MCF 10A (cell line): Measurements from ENCODE around the gene RAB3B. TPM values are rescaled to one million over a fixed set of nuclear protein-coding genes. Genes with fewer than 3 reads are reported as not detected.

Source experiments
- BruUV-seq: library from RNA; stranded (reverse); fragments of 400-500 nt; replicated peaks from 2 replicates; lab custom pipeline; 2021; lab: Mats Ljungman, UMichigan
- CTCF ChIA-PET: fragments of 300-600 bp; sonication (Branson Sonifier 250); formaldehyde crosslinking; extraction: SDS; loops from one replicate; lab custom pipeline; 2021; ENCODE audit warnings: antibody characterized with exemption, inconsistent platforms; lab: Yijun Ruan, JAX
- POLR2A ChIA-PET: fragments of 300-600, 350-650 bp; sonication (Branson Sonifier 250); formaldehyde crosslinking; extraction: SDS; loops from one replicate; lab custom pipeline; 2020; ENCODE audit warnings: antibody characterized with exemption, inconsistent platforms; lab: Yijun Ruan, JAX
- DNase-seq: peaks from one replicate; pipeline ENCODE4 v3.0.0-alpha.2; 2018; ENCODE audit not compliant: unreplicated experiment
- H3K27ac Mint-ChIP-seq: one replicate; pipeline ENCODE4 v1.8.0; 2022; ENCODE audit warnings: mild to moderate bottlenecking, low read depth, mixed read lengths; ENCODE audit not compliant: unreplicated experiment
- H3K27me3 Mint-ChIP-seq: one replicate; pipeline ENCODE4 v1.8.0; 2022; ENCODE audit warnings: mixed read lengths; ENCODE audit not compliant: insufficient read depth, unreplicated experiment
- H3K36me3 Mint-ChIP-seq: one replicate; pipeline ENCODE4 v1.8.0; 2022; ENCODE audit warnings: mild to moderate bottlenecking, moderate library complexity, mixed read lengths; ENCODE audit not compliant: insufficient read depth, unreplicated experiment
- H3K4me1 Mint-ChIP-seq: one replicate; pipeline ENCODE4 v1.8.0; 2022; ENCODE audit warnings: mixed read lengths; ENCODE audit not compliant: insufficient read depth, unreplicated experiment
- H3K4me3 Mint-ChIP-seq: one replicate; pipeline ENCODE4 v1.8.0; 2022; ENCODE audit warnings: mild to moderate bottlenecking, moderate library complexity, mixed read lengths; ENCODE audit not compliant: unreplicated experiment
- H3K9me3 Mint-ChIP-seq: one replicate; pipeline ENCODE4 v1.8.0; 2022; ENCODE audit warnings: mixed read lengths; ENCODE audit not compliant: unreplicated experiment
- intact Hi-C: fragments of 100-400 bp; cut with micrococcal nuclease; formaldehyde crosslinking; loops from 2 replicates; pipeline ENCODE4 v1.14.1; 2022
- total RNA-seq: library from RNA; stranded (reverse); gene quantifications from 2 replicates; pipeline ENCODE4 v1.2.3, GENCODE V29; 2022
- TF ChIP-seq, protein P1 (sequence below): fragments of 200-600 bp; IDR thresholded peaks from one replicate; pipeline ENCODE4 v1.8.0; 2022; ENCODE audit warnings: antibody characterized with exemption, mild to moderate bottlenecking; ENCODE audit not compliant: unreplicated experiment

RAB3B gene
- total RNA-seq, 1 experiment from 2014 or later: 0.05 TPM

DNA sequence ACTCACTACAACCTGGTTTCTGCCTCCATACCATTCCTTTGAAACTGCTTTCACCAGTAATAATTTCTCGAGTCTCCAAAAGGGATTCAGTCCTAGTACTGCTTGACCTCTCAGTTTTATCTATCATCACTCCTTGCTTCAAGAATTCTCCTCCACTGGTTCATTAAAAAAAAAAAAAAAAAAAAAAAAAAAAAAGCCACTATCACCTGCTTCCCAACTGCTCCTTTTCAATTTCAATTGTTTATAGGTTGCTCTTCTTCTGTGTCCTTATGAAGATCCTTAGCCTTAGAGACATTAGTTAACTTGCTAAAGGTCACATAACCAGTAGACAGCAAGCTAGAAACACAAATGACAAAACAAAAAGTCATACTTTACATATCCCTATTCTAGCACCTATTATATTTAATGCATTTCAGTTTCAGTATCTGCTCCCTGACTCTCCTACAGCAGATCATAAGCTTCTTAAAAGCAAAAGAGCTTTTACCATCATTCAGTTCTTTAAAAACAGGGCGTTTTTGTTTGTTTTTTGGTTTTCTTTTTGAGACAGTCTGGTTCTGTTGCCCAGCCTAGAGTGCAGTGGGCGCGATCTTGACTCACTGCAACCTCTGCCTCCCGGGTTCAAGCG lies 119.0 kb downstream of the RAB3B start:
- TF ChIP-seq, protein P1, sequence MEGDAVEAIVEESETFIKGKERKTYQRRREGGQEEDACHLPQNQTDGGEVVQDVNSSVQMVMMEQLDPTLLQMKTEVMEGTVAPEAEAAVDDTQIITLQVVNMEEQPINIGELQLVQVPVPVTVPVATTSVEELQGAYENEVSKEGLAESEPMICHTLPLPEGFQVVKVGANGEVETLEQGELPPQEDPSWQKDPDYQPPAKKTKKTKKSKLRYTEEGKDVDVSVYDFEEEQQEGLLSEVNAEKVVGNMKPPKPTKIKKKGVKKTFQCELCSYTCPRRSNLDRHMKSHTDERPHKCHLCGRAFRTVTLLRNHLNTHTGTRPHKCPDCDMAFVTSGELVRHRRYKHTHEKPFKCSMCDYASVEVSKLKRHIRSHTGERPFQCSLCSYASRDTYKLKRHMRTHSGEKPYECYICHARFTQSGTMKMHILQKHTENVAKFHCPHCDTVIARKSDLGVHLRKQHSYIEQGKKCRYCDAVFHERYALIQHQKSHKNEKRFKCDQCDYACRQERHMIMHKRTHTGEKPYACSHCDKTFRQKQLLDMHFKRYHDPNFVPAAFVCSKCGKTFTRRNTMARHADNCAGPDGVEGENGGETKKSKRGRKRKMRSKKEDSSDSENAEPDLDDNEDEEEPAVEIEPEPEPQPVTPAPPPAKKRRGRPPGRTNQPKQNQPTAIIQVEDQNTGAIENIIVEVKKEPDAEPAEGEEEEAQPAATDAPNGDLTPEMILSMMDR: no peak
- ChIA-PET CTCF (no interaction called here), POLR2A (interaction anchor here (0.8 to 1.1 kb wide), 3 partner anchors 12 to 184 kb away, joined by 3 read pairs; no protein-coding TSS in a partner anchor)
- no peaks in the 10 kb centered on the region for H3K9me3 Mint-ChIP-seq
- peaks cover 45% of the 10 kb centered on the region for H3K4me1 Mint-ChIP-seq
- no TSS peak for BruUV-seq
- H3K27ac Mint-ChIP-seq: peak overlapping the region; percentile 13
- no peak for DNase-seq
- intact Hi-C loops: no loop called here
- no peak overlapping the region for H3K4me3 Mint-ChIP-seq
- peaks cover 7% of the 10 kb centered on the region for H3K36me3 Mint-ChIP-seq
- no peaks in the 10 kb centered on the region for H3K27me3 Mint-ChIP-seq

DNA sequence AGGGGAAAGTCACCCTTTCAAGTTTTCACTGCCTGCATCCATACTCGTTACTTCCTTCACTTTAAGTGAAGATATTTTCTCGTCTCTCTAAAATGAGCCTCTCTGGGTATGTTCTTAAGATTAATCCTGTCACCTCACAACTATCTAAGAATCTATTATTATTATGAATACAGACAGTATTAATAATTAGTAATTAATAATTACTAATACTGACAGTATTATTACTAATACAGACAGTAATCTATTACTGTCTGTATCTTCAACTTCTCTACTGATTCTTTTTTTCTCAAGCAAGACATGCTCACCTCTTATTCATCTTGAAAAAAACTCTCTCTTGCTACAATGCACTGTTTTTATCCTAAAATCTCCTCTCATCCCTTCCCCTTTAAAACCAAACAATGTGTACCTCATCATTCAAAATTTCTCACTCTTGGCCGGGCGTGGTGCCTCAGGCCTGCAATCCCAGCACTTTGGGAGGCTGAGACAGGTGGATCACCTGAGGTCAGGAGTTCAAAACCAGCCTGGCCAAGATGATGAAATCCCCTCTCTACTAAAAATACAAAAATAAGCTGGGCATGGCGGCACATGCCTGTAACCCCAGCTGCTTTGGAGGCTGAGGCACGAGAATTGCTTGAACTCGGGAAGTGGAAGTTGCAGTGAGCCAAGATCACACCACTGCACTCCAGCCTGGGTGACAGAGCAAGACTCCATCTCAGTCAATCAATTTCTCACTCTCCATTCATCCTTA lies 119.7 kb downstream of the RAB3B start:
- Mint-ChIP-seq H3K4me1 (peaks cover 45% of the 10 kb centered on the region), H3K27me3 (no peaks in the 10 kb centered on the region), H3K9me3 (no peaks in the 10 kb centered on the region), H3K36me3 (peaks cover 8% of the 10 kb centered on the region), H3K4me3 (no peak overlapping the region), H3K27ac (no peak overlapping the region)
- peak; percentile 24 for DNase-seq
- ChIA-PET CTCF (interaction anchor here (1.2 kb wide), 1 partner anchor 9 kb away, joined by 3 read pairs; no protein-coding TSS in a partner anchor), POLR2A (interaction anchor here (0.8 to 1.3 kb wide), 4 partner anchors 12 to 185 kb away, joined by 3 read pairs; no protein-coding TSS in a partner anchor)
- TF ChIP-seq, protein P1: no peak
- intact Hi-C loops: no loop called here
- BruUV-seq: no TSS peak

DNA sequence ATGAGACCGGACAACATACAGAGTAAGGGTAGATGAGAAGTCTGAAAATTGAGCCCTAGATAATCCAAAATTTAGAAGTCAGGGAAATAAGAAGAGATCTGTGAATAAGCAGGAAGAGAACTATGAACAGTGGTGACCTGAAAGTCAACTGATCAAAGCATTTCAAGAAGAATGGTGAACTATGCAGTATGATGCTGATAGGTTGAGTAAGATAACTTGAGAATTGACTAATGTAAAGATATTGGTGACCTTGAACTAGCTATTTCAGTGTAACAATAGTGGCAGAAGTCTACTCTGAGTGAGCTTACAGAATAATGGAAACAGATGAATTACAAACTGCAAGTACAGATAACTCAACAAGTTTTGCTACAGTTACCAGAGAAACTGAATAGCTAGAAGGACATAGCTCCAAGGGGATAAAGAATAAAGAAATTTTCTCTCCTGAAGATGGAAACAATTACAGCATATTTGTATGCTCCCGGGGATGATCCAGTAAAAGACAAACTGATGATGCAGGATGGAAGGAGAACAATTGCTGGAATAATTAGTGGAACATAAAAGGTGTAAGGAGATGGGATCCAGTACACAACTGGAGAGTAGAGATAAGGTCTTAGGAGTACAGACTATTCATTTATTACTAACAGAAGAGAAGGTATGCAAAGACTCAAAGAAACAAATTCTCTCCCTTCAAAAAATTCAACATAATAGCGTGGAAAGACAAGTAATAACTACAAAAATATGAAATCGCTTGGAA lies 122.8 kb downstream of the RAB3B start:
- no TSS peak for BruUV-seq
- Mint-ChIP-seq H3K4me3 (no peak overlapping the region), H3K27ac (no peak overlapping the region), H3K4me1 (peaks cover 37% of the 10 kb centered on the region), H3K9me3 (no peaks in the 10 kb centered on the region), H3K36me3 (peaks cover 13% of the 10 kb centered on the region), H3K27me3 (no peaks in the 10 kb centered on the region)
- POLR2A ChIA-PET: interaction anchor here (1.0 kb wide), 1 partner anchor 12 kb away, joined by 3 read pairs; no protein-coding TSS in a partner anchor
- no peak for DNase-seq
- intact Hi-C loops: no loop called here
- TF ChIP-seq, protein P1: no peak
- CTCF ChIA-PET: interaction anchor here (0.6 kb wide), 1 partner anchor 244 kb away, joined by 3 read pairs; no protein-coding TSS in a partner anchor
